HepG2 (cell line): Measurements from ENCODE around the gene CARS2. TPM values are rescaled to one million over a fixed set of nuclear protein-coding genes. Genes with fewer than 3 reads are reported as not detected.

Source experiments
- ARNT2 ChIP-seq: sonication (generic); formaldehyde crosslinking; IDR thresholded peaks from 2 replicates; pipeline ENCODE4 v1.8.0; 2022; ENCODE audit warnings: mild to moderate bottlenecking, low read depth, missing genetic modification reagents, moderate library complexity
- BRF2 ChIP-seq: sonication (generic); formaldehyde crosslinking; IDR thresholded peaks from 2 replicates; pipeline ENCODE4 v1.8.1; 2022; ENCODE audit warnings: mild to moderate bottlenecking, missing genetic modification reagents
- FOSL2 ChIP-seq: sonication (generic); formaldehyde crosslinking; IDR thresholded peaks from 2 replicates; pipeline ENCODE4 v1.4.0; 2020; ENCODE audit warnings: missing genetic modification reagents
- IKZF5 ChIP-seq: IDR thresholded peaks from 2 replicates; pipeline ENCODE4 v1.6.1; 2018; ENCODE audit warnings: missing genetic modification reagents, mild to moderate bottlenecking, missing compliant biosample characterization
- MBNL3 ChIP-seq: fragments of 250-450 bp; sonication (Bioruptor Pico); conservative IDR thresholded peaks from 2 replicates; pipeline ENCODE4 v1.8.0; 2022; ENCODE audit warnings: mild to moderate bottlenecking, inconsistent platforms
- MYC ChIP-seq: sonication (generic); formaldehyde crosslinking; IDR thresholded peaks from 2 replicates; pipeline ENCODE4 v1.9.0; 2021; ENCODE audit warnings: missing genetic modification reagents, borderline replicate concordance
- NFE2L2 ChIP-seq: fragments of 150-350 bp; IDR thresholded peaks from 2 replicates; pipeline ENCODE4 v1.6.1; 2014; ENCODE audit warnings: low read length
- NFRKB ChIP-seq: fragments of 450-650 bp; IDR thresholded peaks from 2 replicates; pipeline ENCODE4 v1.6.1; 2017
- NR2C2 ChIP-seq: sonication (generic); formaldehyde crosslinking; IDR thresholded peaks from 2 replicates; pipeline ENCODE4 v1.4.0; 2020; ENCODE audit warnings: missing genetic modification reagents, mild to moderate bottlenecking, moderate library complexity, borderline replicate concordance
- PRDM15 ChIP-seq: sonication (generic); formaldehyde crosslinking; IDR thresholded peaks from 2 replicates; pipeline ENCODE4 v1.4.0; 2020; ENCODE audit warnings: missing genetic modification reagents
- REST ChIP-seq, 2 experiments: IDR thresholded peaks; 2 replicates each; pipeline ENCODE4 v1.6.1; 2011 to 2012; ENCODE audit warnings: low read length in 2 of 2, borderline replicate concordance in 1 of 2, low read depth in 1 of 2, mild to moderate bottlenecking in 1 of 2, moderate library complexity in 1 of 2
- RFX1 ChIP-seq: fragments of 450-650 bp; IDR thresholded peaks from 2 replicates; pipeline ENCODE4 v1.6.1; 2017
- TSC22D2 ChIP-seq: sonication (generic); formaldehyde crosslinking; IDR thresholded peaks from 2 replicates; pipeline ENCODE4 v1.5.1; 2020; ENCODE audit warnings: missing genetic modification reagents, mild to moderate bottlenecking, borderline replicate concordance
- ZIK1 ChIP-seq: sonication (generic); formaldehyde crosslinking; IDR thresholded peaks from 2 replicates; pipeline ENCODE4 v1.5.0; 2020; ENCODE audit warnings: mild to moderate bottlenecking, low read depth, missing genetic modification reagents, borderline replicate concordance
- ZNF414 ChIP-seq: sonication (generic); formaldehyde crosslinking; IDR thresholded peaks from 2 replicates; pipeline ENCODE4 v1.5.0; 2020; ENCODE audit warnings: missing genetic modification reagents
- ZNF557 ChIP-seq: sonication (generic); formaldehyde crosslinking; IDR thresholded peaks from 2 replicates; pipeline ENCODE4 v1.4.0; 2020; ENCODE audit warnings: missing genetic modification reagents
- ZNF572 ChIP-seq: sonication (generic); formaldehyde crosslinking; IDR thresholded peaks from 2 replicates; pipeline ENCODE4 v1.5.1; 2020; ENCODE audit warnings: mild to moderate bottlenecking, missing genetic modification reagents
- ZNF776 ChIP-seq: sonication (generic); formaldehyde crosslinking; IDR thresholded peaks from 2 replicates; pipeline ENCODE4 v1.4.0; 2020; ENCODE audit warnings: mild to moderate bottlenecking, missing genetic modification reagents
- ZNF788 ChIP-seq: sonication (generic); formaldehyde crosslinking; IDR thresholded peaks from 2 replicates; pipeline ENCODE4 v1.5.0; 2020; ENCODE audit warnings: mild to moderate bottlenecking, missing genetic modification reagents, borderline replicate concordance
- polyA plus RNA-seq, 8 experiments: library from polyadenylated mRNA; depleted of rRNA in 3 of 8; stranded (reverse) in 7 of 8; unstranded in 1 of 8; fragments of >200 nt; fragmentation: Illumina TruSeq in 4 of 8; extraction: Trizol in 4 of 8; gene quantifications; 2 replicates each; pipeline versions ENCODE4 v1.2.1 to v1.2.3, GENCODE V29; 2011 to 2016; ENCODE audit warnings: low read depth in 4 of 8, missing spikeins in 1 of 8, mixed read lengths in 1 of 8; ENCODE audit not compliant: insufficient read depth in 1 of 8
- total RNA-seq, 5 experiments: library from RNA; depleted of rRNA; stranded (reverse); fragments of >200 nt; fragmentation: Illumina TruSeq; extraction: Trizol; gene quantifications; 2 replicates each; pipeline ENCODE4 v1.2.3, GENCODE V29; 2016; ENCODE audit warnings: low read depth in 1 of 5

The CARS2 gene
- total and polyA plus RNA-seq, 2 of the 13 experiments (the other 11 are each of a cell fraction or from before 2014, with no cell fraction given) = 41.1 to 59.3 TPM

GRCh38 chr13:110705826-110706569 is at the start of gene CARS2 (continued):
- TF ChIP-seq FOSL2 (CRISPR knock-in tag) (peak; percentile 27; the same call in 1 of the 2 replicates), NFRKB (no peak), ZNF776 (CRISPR knock-in tag) (peak; percentile 89), IKZF5 (CRISPR knock-in tag) (peak; percentile 73), BRF2 (CRISPR knock-in tag) (no peak), TSC22D2 (CRISPR knock-in tag) (no peak), REST (IDR thresholded peaks at IDR 0.05; ENCODE audit: borderline replicate concordance in 1 of 2, low read depth in 1 of 2, low read length in 2 of 2) (0 out of 4 replicates have a peak, but pooled peaks of 1 of the 2 experiments have one; percentile 6), ARNT2 (CRISPR knock-in tag) (peak; percentile 60; the same call in 1 of the 2 replicates), NFE2L2 (no peak), ZNF414 (CRISPR knock-in tag) (peak; percentile 19; the same call in 1 of the 2 replicates), MBNL3 (CRISPR knock-in tag) (no peak), NR2C2 (peak; percentile 50; the same call in 1 of the 2 replicates), MYC (CRISPR knock-in tag) (peak; percentile 88), ZNF557 (CRISPR knock-in tag) (no peak), PRDM15 (CRISPR knock-in tag) (peak; percentile 39; the same call in 1 of the 2 replicates), RFX1 (no peak), ZNF572 (CRISPR knock-in tag) (no peak), ZNF788 (CRISPR knock-in tag) (peak; percentile 48; the same call in 1 of the 2 replicates), ZIK1 (CRISPR knock-in tag) (no peak)
